ENCODE results near the gene DCAF10. TPM values are rescaled to one million over a fixed set of nuclear protein-coding genes. Genes with fewer than 3 reads are reported as not detected.

The DCAF10 gene
- total and polyA plus RNA-seq, 4 donors = 9.7 to 22.2 (median 15.3) TPM

DNA sequence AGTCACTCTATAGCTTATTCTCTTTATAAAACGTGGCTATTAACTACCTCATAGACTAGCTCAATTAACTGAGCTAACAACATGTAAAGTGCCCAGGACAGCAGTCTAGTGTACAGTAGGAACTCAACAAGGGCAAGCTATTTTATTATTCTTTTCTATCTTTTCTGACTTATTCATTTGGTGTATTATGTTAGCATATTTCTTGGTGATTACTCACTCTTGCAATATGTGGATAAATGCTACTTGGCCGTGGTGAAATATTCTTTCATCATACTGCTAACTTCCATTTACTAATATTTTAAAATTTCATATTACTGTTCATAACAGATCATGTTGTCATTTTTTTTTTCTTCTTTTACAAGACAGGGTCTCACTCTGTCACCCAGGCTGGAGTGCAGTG is 98.4 kb downstream of the DCAF10 start (continued):
- TF ChIP-seq, protein P1, sequence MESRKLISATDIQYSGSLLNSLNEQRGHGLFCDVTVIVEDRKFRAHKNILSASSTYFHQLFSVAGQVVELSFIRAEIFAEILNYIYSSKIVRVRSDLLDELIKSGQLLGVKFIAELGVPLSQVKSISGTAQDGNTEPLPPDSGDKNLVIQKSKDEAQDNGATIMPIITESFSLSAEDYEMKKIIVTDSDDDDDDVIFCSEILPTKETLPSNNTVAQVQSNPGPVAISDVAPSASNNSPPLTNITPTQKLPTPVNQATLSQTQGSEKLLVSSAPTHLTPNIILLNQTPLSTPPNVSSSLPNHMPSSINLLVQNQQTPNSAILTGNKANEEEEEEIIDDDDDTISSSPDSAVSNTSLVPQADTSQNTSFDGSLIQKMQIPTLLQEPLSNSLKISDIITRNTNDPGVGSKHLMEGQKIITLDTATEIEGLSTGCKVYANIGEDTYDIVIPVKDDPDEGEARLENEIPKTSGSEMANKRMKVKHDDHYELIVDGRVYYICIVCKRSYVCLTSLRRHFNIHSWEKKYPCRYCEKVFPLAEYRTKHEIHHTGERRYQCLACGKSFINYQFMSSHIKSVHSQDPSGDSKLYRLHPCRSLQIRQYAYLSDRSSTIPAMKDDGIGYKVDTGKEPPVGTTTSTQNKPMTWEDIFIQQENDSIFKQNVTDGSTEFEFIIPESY (IDR thresholded peaks at IDR 0.05) = no peak

DNA sequence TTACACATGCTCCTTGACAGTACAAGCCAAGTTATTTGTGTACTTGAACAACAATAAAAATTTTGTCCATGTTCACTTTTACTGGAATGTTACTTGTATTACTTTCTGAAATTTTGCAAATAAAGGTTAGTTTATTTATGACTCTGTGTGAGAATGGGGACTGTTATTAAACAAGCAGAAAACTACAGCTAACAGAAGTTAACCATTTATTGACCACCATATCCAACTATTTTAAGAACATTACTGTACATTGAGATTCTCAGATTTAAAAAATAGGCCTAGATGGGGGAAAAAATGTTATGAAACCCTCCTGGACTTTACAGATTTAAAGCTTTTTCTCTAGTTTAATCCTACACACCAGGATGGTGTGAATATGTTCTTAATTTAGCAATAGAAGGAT is 101.5 kb downstream of the DCAF10 start:
- Histone ChIP-seq H3K36me3 (ENCODE audit: control insufficient read depth in 4 of 4, insufficient read depth in 3 of 4, low read depth in 1 of 4, low read length in 3 of 4) (peaks cover 3 to 9% (median 6%) of the 10 kb centered on the region in 4 donors), H3K27ac (ENCODE audit: low read depth in 1 of 2, low read length in 2 of 2) (no peak overlapping the region), H3K27me3 (ENCODE audit: control insufficient read depth in 4 of 4, insufficient read depth in 4 of 4, low read length in 3 of 4) (no peaks in the 10 kb centered on the region), H3K9ac (ENCODE audit: low read depth in 1 of 2, low read length in 2 of 2) (no peak overlapping the region), H3K4me3 (ENCODE audit: low read depth in 1 of 3, low read length in 3 of 3) (no peak overlapping the region), H3K4me1 (ENCODE audit: control insufficient read depth in 4 of 4, insufficient read depth in 4 of 4, low read length in 3 of 4) (peaks cover 6 to 19% (median 12%) of the 10 kb centered on the region in 4 donors), H3K9me3 (ENCODE audit: control insufficient read depth in 4 of 4, low read length in 3 of 4) (no peaks in the 10 kb centered on the region)
- DNase-seq (ENCODE audit: low spot score) = no peak
- TF ChIP-seq NR2F2 (IDR thresholded peaks at IDR 0.05) = no peak
- no peak for TF ChIP-seq SP1 (IDR thresholded peaks at IDR 0.05)
- no peak for TF ChIP-seq HNF4G (IDR thresholded peaks at IDR 0.05)
- TF ChIP-seq, protein P2, sequence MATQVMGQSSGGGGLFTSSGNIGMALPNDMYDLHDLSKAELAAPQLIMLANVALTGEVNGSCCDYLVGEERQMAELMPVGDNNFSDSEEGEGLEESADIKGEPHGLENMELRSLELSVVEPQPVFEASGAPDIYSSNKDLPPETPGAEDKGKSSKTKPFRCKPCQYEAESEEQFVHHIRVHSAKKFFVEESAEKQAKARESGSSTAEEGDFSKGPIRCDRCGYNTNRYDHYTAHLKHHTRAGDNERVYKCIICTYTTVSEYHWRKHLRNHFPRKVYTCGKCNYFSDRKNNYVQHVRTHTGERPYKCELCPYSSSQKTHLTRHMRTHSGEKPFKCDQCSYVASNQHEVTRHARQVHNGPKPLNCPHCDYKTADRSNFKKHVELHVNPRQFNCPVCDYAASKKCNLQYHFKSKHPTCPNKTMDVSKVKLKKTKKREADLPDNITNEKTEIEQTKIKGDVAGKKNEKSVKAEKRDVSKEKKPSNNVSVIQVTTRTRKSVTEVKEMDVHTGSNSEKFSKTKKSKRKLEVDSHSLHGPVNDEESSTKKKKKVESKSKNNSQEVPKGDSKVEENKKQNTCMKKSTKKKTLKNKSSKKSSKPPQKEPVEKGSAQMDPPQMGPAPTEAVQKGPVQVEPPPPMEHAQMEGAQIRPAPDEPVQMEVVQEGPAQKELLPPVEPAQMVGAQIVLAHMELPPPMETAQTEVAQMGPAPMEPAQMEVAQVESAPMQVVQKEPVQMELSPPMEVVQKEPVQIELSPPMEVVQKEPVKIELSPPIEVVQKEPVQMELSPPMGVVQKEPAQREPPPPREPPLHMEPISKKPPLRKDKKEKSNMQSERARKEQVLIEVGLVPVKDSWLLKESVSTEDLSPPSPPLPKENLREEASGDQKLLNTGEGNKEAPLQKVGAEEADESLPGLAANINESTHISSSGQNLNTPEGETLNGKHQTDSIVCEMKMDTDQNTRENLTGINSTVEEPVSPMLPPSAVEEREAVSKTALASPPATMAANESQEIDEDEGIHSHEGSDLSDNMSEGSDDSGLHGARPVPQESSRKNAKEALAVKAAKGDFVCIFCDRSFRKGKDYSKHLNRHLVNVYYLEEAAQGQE (IDR thresholded peaks at IDR 0.05) = no peak
- TF ChIP-seq, protein P3, sequence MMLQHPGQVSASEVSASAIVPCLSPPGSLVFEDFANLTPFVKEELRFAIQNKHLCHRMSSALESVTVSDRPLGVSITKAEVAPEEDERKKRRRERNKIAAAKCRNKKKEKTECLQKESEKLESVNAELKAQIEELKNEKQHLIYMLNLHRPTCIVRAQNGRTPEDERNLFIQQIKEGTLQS (IDR thresholded peaks at IDR 0.05) = no peak
- no peak for TF ChIP-seq RAD21 (IDR thresholded peaks at IDR 0.05)
- TF ChIP-seq EGR1 (IDR thresholded peaks at IDR 0.05; ENCODE audit: low read depth in 2 of 2) = no peak
- TF ChIP-seq, protein P4, sequence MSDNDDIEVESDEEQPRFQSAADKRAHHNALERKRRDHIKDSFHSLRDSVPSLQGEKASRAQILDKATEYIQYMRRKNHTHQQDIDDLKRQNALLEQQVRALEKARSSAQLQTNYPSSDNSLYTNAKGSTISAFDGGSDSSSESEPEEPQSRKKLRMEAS (IDR thresholded peaks at IDR 0.05) = no peak
- no peak for TF ChIP-seq JUND (IDR thresholded peaks at IDR 0.05)
- no peak for TF ChIP-seq YY1 (IDR thresholded peaks at IDR 0.05)
- no peak for TF ChIP-seq HNF4A (conservative IDR thresholded peaks at IDR 0.05)
- TF ChIP-seq GABPA (IDR thresholded peaks at IDR 0.05 in 1 of 2, conservative IDR thresholded peaks at IDR 0.05 in 1 of 2) = no peak

DNA sequence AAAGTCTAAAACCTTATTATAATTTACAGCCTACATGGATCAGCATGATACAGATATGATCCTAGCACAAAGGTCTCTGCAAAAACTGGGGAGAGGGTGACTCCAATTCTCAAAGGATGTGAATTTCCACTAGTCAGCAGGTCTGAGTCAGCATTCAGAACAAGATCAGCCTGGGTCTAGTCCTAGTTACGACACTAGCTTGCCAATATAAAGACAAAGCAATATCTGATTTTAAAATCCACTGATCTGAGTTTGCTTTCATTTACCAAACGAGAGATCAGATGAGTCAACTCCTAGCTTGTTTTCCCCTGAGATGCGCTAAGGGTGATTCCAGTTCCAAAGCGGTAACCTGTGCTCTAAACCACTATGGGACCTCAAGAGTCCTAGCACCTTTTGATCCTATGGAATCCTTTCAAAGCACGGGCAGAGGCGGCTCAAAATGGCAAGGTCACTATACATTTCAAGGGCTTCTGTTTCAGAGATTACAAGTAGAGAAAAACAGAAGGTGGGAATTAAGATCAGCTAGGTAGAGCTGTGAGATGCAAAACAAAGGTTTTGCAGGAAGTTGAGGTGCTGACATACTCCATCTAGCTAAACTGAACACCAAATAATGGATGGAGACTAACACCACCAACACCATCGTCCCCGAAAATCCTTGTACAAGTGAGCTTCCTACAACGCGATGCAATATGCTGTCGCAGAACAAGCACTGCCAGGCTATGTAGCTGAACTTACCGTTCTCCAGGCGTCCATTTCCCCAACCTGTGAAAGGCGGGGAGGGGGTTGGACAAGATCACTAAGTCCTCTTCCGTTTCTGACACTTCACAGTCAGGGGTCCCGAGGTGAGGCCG is 102.4 kb downstream of the DCAF10 start:
- no peak for TF ChIP-seq FOXA2 (IDR thresholded peaks at IDR 0.05)
- peak; percentile 34 for TF ChIP-seq YY1 (IDR thresholded peaks at IDR 0.05)
- peak overlapping the region; percentile 44 to 91 for H3K27ac ChIP-seq (ENCODE audit: low read depth in 1 of 2, low read length in 2 of 2)
- H3K4me3 ChIP-seq (ENCODE audit: low read depth in 1 of 3, low read length in 3 of 3) = peak overlapping the region; percentile 62 to 96 (median 65)
- DNase-seq (ENCODE audit: low spot score) = peak; percentile 21
- no peaks in the 10 kb centered on the region for H3K9me3 ChIP-seq (ENCODE audit: control insufficient read depth in 4 of 4, low read length in 3 of 4)
- peak overlapping the region; percentile 1 to 57 for H3K9ac ChIP-seq (ENCODE audit: low read depth in 1 of 2, low read length in 2 of 2)
- H3K27me3 ChIP-seq (ENCODE audit: control insufficient read depth in 4 of 4, insufficient read depth in 4 of 4, low read length in 3 of 4) = no peaks in the 10 kb centered on the region
- H3K4me1 ChIP-seq (ENCODE audit: control insufficient read depth in 4 of 4, insufficient read depth in 4 of 4, low read length in 3 of 4) = peaks cover 5 to 19% (median 12%) of the 10 kb centered on the region in 4 donors
- whole genome bisulfite sequencing = 9% methylated on average over 17 of the region's 17 CpGs
- peaks cover 0 to 9% (median 6%) of the 10 kb centered on the region in 4 donors for H3K36me3 ChIP-seq (ENCODE audit: control insufficient read depth in 4 of 4, insufficient read depth in 3 of 4, low read depth in 1 of 4, low read length in 3 of 4)

Measured in liver (tissue), 9 donors.